HuH-7 (cell line): ENCODE measurements around the gene POU2AF1.
A peak's percentile ranks its signal among the peaks of the same experiment; 100 is the strongest.

Source experiments
- DNase-seq: peaks from one replicate; pipeline ENCODE4 v3.0.0; 2011; ENCODE audit warnings: low spot score

POU2AF1 gene

DNA sequence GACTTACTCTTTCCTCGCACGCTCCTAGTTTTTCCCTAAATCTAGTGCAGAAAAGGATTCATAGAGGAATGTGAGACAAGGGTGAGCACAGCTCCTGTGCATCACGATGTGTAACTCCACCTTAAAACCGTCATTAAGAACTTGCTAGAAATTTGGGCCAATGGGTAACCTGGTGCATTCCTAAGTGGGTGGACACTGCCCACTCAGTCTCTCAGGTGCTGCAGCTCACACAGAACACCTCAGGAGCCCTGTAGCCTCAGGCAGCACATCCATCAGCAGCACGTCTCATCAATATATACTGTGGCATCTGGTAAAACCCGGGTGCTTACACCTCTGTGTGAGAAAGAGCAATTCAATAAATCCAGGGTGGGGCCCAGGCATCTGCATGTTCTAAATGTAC is 68.4 kb downstream of the POU2AF1 start:
- no peak for DNase-seq

DNA sequence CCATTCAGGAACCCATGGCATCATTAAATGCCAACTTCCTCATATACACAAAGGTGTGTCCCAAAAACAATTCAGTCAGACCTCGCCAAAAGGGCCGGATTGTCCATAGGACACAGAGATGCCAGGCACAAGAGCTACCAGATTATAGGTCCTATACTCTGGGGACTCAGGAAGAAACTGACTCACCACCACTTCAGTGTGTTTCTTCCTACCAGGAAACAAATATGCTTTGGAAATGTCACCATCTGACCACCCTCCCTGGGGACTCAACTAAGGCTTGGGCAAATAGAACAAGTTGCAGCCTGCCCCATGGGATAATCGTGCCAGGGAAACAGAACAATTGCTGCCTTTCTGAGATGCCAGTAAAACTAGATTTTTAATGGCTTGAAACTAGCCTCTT is 69.0 kb downstream of the POU2AF1 start:
- no peak for DNase-seq

DNA sequence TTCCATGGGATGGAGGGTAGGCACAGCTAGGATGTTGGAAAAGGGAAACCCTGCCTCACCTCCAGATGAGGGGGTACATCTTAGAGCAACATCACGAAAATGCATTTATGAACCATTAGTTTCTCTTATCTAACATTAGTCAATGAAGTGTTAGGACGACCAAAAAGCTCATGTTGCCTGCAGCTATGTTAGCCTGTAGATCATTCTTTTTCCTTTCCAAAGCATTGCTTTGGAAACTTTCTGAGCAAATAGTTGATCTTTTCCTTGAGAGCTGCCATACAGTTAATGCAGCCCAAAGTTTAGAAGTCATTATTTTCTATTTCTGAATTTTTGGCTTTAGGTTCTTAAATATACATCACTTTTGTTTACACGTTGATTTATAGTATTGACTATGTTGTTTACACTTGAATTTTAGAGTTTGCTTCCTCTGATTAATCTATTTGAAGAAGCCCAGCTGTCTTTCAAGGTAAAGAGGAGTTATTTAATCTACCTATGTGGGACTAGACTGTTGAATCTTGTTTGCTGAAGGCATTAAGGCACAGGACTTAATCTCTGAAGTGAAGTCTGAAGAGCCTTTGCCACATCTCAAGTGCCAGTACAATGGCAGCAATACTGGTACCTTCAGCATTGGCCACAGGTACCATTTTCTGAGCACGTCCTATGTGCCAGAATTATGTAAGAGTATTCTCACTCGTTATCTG is 69.7 kb downstream of the POU2AF1 start:
- no peak for DNase-seq

- peak; percentile 52 for DNase-seq
These were observed 70.9 kb downstream of the POU2AF1 start for GRCh38 chr11:111308140-111308539.

GRCh38 chr11:111307472-111308108 is 71.5 kb downstream of the POU2AF1 start:
- DNase-seq, result no peak

DNA sequence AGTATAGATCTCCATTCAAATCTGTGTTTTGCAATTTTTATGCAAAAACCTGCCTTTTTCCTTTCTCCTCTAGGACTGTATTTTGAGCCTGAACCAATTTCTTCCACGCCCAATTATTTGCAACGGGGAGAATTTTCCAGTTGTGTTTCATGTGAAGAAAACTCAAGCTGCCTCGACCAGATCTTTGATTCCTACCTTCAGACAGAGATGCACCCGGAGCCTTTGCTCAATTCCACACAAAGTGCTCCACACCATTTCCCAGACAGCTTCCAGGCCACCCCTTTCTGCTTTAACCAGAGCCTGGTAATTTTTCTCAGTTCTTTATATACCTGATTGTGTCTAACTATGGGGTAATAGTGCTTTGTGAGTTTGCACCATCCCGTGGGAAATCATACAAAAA is 72.8 kb downstream of the POU2AF1 start:
- no peak for DNase-seq

GRCh38 chr11:111305876-111306275 is 73.2 kb downstream of the POU2AF1 start:
- DNase-seq, result no peak

DNA sequence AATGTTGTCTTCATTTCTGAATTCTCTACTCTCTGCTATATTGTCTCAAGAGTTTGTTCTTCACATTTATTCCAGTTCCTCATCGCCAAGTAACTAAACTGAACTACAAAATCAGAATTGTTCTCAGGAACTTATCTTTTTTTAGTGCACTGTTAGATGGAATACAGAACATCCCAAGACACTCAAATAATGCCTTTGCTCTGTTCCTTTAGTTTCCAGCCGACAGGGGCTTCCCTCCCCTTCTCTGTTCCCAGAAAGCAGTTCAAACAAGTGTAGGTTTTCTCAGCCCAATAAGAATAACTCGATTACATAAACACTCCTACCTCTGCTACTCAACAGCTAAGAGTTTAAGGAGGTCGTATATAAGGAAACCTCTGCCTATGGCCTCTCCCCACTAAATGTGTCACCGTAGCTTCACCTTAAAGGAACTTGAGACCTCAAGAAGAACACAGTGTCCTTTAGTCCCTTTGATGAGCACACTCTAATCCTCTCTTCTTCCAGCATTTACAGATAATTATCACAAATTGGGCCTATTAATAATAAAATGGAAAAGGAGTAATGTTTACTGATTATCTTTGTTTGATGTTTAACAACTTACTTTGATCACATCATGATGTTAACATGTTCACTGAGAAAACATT is 73.8 kb downstream of the POU2AF1 start:
- DNase-seq, result no peak

GRCh38 chr11:111303461-111303860 is 75.6 kb downstream of the POU2AF1 start:
- no peak for DNase-seq

GRCh38 chr11:111302298-111302697 is 76.8 kb downstream of the POU2AF1 start:
- no peak for DNase-seq
